MCF 10A (cell line): ENCODE measurements around the gene RAB37. TPM values are rescaled to one million over a fixed set of nuclear protein-coding genes. Genes with fewer than 3 reads are reported as not detected.

Experiments
- BruUV-seq: library from RNA; stranded (reverse); fragments of 400-500 nt; replicated peaks from 2 replicates; lab custom pipeline; 2021; lab: Mats Ljungman, UMichigan
- CTCF ChIA-PET: fragments of 300-600 bp; sonication (Branson Sonifier 250); formaldehyde crosslinking; extraction: SDS; loops from one replicate; lab custom pipeline; 2021; ENCODE audit warnings: antibody characterized with exemption, inconsistent platforms; lab: Yijun Ruan, JAX
- POLR2A ChIA-PET: fragments of 300-600, 350-650 bp; sonication (Branson Sonifier 250); formaldehyde crosslinking; extraction: SDS; loops from one replicate; lab custom pipeline; 2020; ENCODE audit warnings: antibody characterized with exemption, inconsistent platforms; lab: Yijun Ruan, JAX
- DNase-seq: peaks from one replicate; pipeline ENCODE4 v3.0.0-alpha.2; 2018; ENCODE audit not compliant: unreplicated experiment
- H3K27ac Mint-ChIP-seq: one replicate; pipeline ENCODE4 v1.8.0; 2022; ENCODE audit warnings: mild to moderate bottlenecking, low read depth, mixed read lengths; ENCODE audit not compliant: unreplicated experiment
- H3K27me3 Mint-ChIP-seq: one replicate; pipeline ENCODE4 v1.8.0; 2022; ENCODE audit warnings: mixed read lengths; ENCODE audit not compliant: insufficient read depth, unreplicated experiment
- H3K36me3 Mint-ChIP-seq: one replicate; pipeline ENCODE4 v1.8.0; 2022; ENCODE audit warnings: mild to moderate bottlenecking, moderate library complexity, mixed read lengths; ENCODE audit not compliant: insufficient read depth, unreplicated experiment
- H3K4me1 Mint-ChIP-seq: one replicate; pipeline ENCODE4 v1.8.0; 2022; ENCODE audit warnings: mixed read lengths; ENCODE audit not compliant: insufficient read depth, unreplicated experiment
- H3K4me3 Mint-ChIP-seq: one replicate; pipeline ENCODE4 v1.8.0; 2022; ENCODE audit warnings: mild to moderate bottlenecking, moderate library complexity, mixed read lengths; ENCODE audit not compliant: unreplicated experiment
- H3K9me3 Mint-ChIP-seq: one replicate; pipeline ENCODE4 v1.8.0; 2022; ENCODE audit warnings: mixed read lengths; ENCODE audit not compliant: unreplicated experiment
- CTCF ChIP-seq: fragments of 200-600 bp; IDR thresholded peaks from one replicate; pipeline ENCODE4 v1.8.0; 2022; ENCODE audit warnings: antibody characterized with exemption, mild to moderate bottlenecking; ENCODE audit not compliant: unreplicated experiment
- intact Hi-C: fragments of 100-400 bp; cut with micrococcal nuclease; formaldehyde crosslinking; loops from 2 replicates; pipeline ENCODE4 v1.14.1; 2022
- total RNA-seq: library from RNA; stranded (reverse); gene quantifications from 2 replicates; pipeline ENCODE4 v1.2.3, GENCODE V29; 2022

The RAB37 gene
- total RNA-seq, 1 experiment from 2014 or later: not detected

- intact Hi-C loops: no loop called here
- peaks cover 17% of the 10 kb centered on the region for H3K4me1 Mint-ChIP-seq
- H3K27me3 Mint-ChIP-seq: no peaks in the 10 kb centered on the region
- no peak for DNase-seq
- peak overlapping the region; percentile 98 for H3K27ac Mint-ChIP-seq
- TSS peak; percentile 76 for BruUV-seq
- POLR2A ChIA-PET: interaction anchor here (0.6 to 3.0 kb wide), 10 partner anchors 16 to 252 kb away, joined by 3 to 22 read pairs (median 5); partner anchors contain the start of genes CD300H and FDXR
- H3K9me3 Mint-ChIP-seq: no peaks in the 10 kb centered on the region
- H3K36me3 Mint-ChIP-seq: peaks cover 27% of the 10 kb centered on the region
- H3K4me3 Mint-ChIP-seq: peak overlapping the region; percentile 100
- no peak for TF ChIP-seq CTCF
- CTCF ChIA-PET: interaction anchor here (0.6 to 2.7 kb wide), 7 partner anchors 16 to 329 kb away, joined by 3 to 7 read pairs (median 3); no protein-coding TSS in a partner anchor
Measured at GRCh38 chr17:74775409-74776043, 38.5 kb downstream of the RAB37 start.

GRCh38 chr17:74776044-74776962 lies 39.2 kb downstream of the RAB37 start, which contains the start of gene NAT9:
NAT9 (minus strand) TSS chr17:74776345; CDS start chr17:74775698, 647 bp downstream.
- no TSS peak for BruUV-seq
- DNase-seq: peak; percentile 95
- H3K27me3 Mint-ChIP-seq: no peaks in the 10 kb centered on the region
- no peaks in the 10 kb centered on the region for H3K9me3 Mint-ChIP-seq
- H3K4me3 Mint-ChIP-seq: peak within 1 kb of the TSS; percentile 100
- POLR2A ChIA-PET: interaction anchor here (0.5 to 3.0 kb wide), 12 partner anchors 14 to 429 kb away, joined by 3 to 22 read pairs (median 4); partner anchors contain the start of genes CD300H, FDXR and NUP85
- CTCF ChIA-PET: interaction anchor here (1.0 to 2.7 kb wide), 6 partner anchors 17 to 119 kb away, joined by 3 to 8 read pairs (median 4); no protein-coding TSS in a partner anchor
- H3K27ac Mint-ChIP-seq: peak within 1 kb of the TSS; percentile 98
- H3K4me1 Mint-ChIP-seq: peaks cover 16% of the 10 kb centered on the region
- no peak for TF ChIP-seq CTCF
- H3K36me3 Mint-ChIP-seq: peaks cover 21% of the 10 kb centered on the region
- intact Hi-C loops: no loop called here

GRCh38 chr17:74776990-74777389 lies 39.9 kb downstream of the RAB37 start:
- Mint-ChIP-seq H3K36me3 (peaks cover 15% of the 10 kb centered on the region), H3K4me1 (peaks cover 16% of the 10 kb centered on the region), H3K9me3 (no peaks in the 10 kb centered on the region), H3K27ac (peak overlapping the region; percentile 98), H3K27me3 (no peaks in the 10 kb centered on the region), H3K4me3 (peak overlapping the region; percentile 100)
- TF ChIP-seq CTCF: no peak
- ChIA-PET CTCF (interaction anchor here (1.0 to 2.7 kb wide), 6 partner anchors 17 to 119 kb away, joined by 3 to 8 read pairs (median 4); no protein-coding TSS in a partner anchor), POLR2A (interaction anchor here (0.5 to 3.0 kb wide), 10 partner anchors 14 to 287 kb away, joined by 3 to 22 read pairs (median 5); partner anchors contain the start of gene FDXR)
- no TSS peak for BruUV-seq
- intact Hi-C loops: no loop called here
- DNase-seq: no peak
